Measurements from ENCODE around the gene KCNG1.

DNA sequence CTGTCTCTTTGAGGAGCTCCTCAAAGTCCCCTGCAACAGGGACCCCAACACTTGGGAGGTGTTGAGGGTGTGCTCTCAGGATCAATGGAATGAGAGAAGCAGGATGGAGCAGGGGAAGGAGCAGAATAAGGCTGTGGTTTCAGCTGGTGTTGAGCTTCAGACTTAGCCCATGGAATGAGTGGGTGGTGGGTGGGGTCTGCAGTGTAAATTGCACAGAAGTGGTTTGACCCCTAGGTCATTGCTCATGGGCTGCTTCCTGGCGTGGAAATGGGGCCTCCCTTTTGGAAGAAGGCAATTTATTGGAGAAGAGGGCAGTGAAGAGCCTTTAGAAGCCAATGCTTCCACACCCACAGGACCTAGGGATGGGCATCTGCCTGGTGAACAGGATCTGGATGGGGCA is 37.0 kb upstream of the KCNG1 start:
- TF ChIP-seq ZSCAN21 (CRISPR knock-in tag; IDR thresholded peaks at IDR 0.05; ENCODE audit: borderline replicate concordance): no peak
- TF ChIP-seq, protein P1, sequence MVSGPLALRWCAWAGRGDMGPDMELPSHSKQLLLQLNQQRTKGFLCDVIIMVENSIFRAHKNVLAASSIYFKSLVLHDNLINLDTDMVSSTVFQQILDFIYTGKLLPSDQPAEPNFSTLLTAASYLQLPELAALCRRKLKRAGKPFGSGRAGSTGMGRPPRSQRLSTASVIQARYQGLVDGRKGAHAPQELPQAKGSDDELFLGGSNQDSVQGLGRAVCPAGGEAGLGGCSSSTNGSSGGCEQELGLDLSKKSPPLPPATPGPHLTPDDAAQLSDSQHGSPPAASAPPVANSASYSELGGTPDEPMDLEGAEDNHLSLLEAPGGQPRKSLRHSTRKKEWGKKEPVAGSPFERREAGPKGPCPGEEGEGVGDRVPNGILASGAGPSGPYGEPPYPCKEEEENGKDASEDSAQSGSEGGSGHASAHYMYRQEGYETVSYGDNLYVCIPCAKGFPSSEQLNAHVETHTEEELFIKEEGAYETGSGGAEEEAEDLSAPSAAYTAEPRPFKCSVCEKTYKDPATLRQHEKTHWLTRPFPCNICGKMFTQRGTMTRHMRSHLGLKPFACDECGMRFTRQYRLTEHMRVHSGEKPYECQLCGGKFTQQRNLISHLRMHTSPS (CRISPR knock-in tag; IDR thresholded peaks at IDR 0.05; ENCODE audit: low read depth): no peak
- no peak for TF ChIP-seq CAMTA2 (CRISPR knock-in tag; IDR thresholded peaks at IDR 0.05; ENCODE audit: borderline replicate concordance)
